ENCODE data around the gene MAP2K2. TPM values are rescaled to one million over a fixed set of nuclear protein-coding genes. Genes with fewer than 3 reads are reported as not detected.
A peak's percentile ranks its signal among the peaks of the same experiment; 100 is the strongest.

Gene MAP2K2
- polyA plus RNA-seq, 2 of the 4 experiments (the other 2 are of a cell fraction), result 41.7 to 115 TPM

DNA sequence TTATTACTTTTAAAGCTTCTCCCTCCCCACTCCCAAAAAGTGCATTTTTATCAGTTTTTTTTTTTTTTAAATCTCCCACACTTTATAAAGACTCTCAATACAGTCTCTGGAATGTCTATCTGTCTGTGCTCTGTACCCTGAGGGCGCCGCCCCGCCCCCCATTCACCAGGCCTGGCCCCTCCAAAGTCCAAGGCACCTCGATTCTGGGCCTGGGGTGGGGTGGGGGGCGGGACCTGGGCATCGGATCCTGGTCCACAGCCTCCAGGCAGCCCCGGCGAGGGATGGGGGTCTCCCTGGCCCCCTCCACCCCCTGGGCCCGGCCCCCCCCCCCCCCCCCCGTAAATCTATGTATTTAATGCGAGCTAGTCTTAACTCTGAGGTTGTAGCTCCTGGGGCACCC, 80.5 kb downstream of the MAP2K2 start:
- ChIA-PET CTCF (no interaction called here), POLR2A (no interaction called here)
- no peak for ATAC-seq
- no peak for FAIRE-seq
- TF ChIP-seq, protein P1, sequence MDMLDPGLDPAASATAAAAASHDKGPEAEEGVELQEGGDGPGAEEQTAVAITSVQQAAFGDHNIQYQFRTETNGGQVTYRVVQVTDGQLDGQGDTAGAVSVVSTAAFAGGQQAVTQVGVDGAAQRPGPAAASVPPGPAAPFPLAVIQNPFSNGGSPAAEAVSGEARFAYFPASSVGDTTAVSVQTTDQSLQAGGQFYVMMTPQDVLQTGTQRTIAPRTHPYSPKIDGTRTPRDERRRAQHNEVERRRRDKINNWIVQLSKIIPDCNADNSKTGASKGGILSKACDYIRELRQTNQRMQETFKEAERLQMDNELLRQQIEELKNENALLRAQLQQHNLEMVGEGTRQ (IDR thresholded peaks at IDR 0.05), result no peak
- TF ChIP-seq CBX2 (IDR thresholded peaks at IDR 0.05; ENCODE audit: borderline replicate concordance, low read depth) (no peak), CHD2 (IDR thresholded peaks at IDR 0.05; ENCODE audit: low read length, partially characterized antibody) (no peak), FOSB (CRISPR knock-in tag; IDR thresholded peaks at IDR 0.05) (no peak)
- TF ChIP-seq, protein P2, sequence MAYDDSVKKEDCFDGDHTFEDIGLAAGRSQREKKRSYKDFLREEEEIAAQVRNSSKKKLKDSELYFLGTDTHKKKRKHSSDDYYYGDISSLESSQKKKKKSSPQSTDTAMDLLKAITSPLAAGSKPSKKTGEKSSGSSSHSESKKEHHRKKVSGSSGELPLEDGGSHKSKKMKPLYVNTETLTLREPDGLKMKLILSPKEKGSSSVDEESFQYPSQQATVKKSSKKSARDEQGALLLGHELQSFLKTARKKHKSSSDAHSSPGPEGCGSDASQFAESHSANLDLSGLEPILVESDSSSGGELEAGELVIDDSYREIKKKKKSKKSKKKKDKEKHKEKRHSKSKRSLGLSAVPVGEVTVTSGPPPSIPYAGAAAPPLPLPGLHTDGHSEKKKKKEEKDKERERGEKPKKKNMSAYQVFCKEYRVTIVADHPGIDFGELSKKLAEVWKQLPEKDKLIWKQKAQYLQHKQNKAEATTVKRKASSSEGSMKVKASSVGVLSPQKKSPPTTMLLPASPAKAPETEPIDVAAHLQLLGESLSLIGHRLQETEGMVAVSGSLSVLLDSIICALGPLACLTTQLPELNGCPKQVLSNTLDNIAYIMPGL (CRISPR knock-in tag; IDR thresholded peaks at IDR 0.05; ENCODE audit: borderline replicate concordance), result no peak
- TF ChIP-seq, protein P3, sequence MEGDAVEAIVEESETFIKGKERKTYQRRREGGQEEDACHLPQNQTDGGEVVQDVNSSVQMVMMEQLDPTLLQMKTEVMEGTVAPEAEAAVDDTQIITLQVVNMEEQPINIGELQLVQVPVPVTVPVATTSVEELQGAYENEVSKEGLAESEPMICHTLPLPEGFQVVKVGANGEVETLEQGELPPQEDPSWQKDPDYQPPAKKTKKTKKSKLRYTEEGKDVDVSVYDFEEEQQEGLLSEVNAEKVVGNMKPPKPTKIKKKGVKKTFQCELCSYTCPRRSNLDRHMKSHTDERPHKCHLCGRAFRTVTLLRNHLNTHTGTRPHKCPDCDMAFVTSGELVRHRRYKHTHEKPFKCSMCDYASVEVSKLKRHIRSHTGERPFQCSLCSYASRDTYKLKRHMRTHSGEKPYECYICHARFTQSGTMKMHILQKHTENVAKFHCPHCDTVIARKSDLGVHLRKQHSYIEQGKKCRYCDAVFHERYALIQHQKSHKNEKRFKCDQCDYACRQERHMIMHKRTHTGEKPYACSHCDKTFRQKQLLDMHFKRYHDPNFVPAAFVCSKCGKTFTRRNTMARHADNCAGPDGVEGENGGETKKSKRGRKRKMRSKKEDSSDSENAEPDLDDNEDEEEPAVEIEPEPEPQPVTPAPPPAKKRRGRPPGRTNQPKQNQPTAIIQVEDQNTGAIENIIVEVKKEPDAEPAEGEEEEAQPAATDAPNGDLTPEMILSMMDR (IDR thresholded peaks at IDR 0.05), result no peak
- Histone ChIP-seq H3K4me2 (no peak overlapping the region), H3K27ac (no peak overlapping the region), H3K4me3 (no peak overlapping the region), H3K9me3 (no peaks in the 10 kb centered on the region), H3K4me1 (no peaks in the 10 kb centered on the region)
- DNase-seq (ENCODE audit: low read depth in 1 of 2, low spot score in 1 of 2), result no peak
- 70% methylated on average over 2 of the region's 11 CpGs for WGBS (ENCODE audit: missing lambda C conversion rate)

DNA sequence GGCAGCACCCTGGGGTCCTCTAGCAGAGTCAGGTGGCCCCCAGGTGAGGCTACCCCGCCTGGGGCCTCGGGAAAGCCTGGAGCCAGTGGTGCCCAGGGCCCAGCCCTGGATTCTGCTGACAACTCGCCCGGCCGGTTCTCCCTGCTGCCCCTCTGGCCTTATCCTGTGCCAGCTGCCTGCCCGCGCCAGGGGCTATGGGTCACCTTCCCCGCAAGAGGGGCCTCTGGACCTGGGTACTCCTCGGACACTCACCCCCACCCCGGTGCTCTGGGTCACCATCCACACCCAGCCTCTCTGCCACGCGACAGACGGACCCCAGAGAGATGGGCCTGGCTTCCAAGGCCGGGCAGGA, 81.2 kb downstream of the MAP2K2 start:
- 90% methylated on average over 7 of the region's 14 CpGs for WGBS (ENCODE audit: missing lambda C conversion rate)
- no peak for FAIRE-seq
- ATAC-seq, result peak; percentile 15 to 25; a peak in 3 of 6 replicates
- H3K4me2 ChIP-seq, result no peak overlapping the region
- DNase-seq (ENCODE audit: low read depth in 1 of 2, low spot score in 1 of 2), result no peak
- H3K4me1 ChIP-seq, result no peaks in the 10 kb centered on the region
- H3K9me3 ChIP-seq, result no peaks in the 10 kb centered on the region
- ChIA-PET POLR2A (no interaction called here), CTCF (no interaction called here)
- TF ChIP-seq CHD4 (IDR thresholded peaks at IDR 0.05; ENCODE audit: borderline replicate concordance) (no peak), RAD21 (conservative IDR thresholded peaks at IDR 0.05 in 1 of 2, IDR thresholded peaks at IDR 0.05 in 1 of 2) (no peak), ESRRA (IDR thresholded peaks at IDR 0.05; ENCODE audit: borderline replicate concordance, low read length) (no peak), MAZ (IDR thresholded peaks at IDR 0.05; ENCODE audit: borderline replicate concordance, low read depth, low read length) (no peak), RFX5 (IDR thresholded peaks at IDR 0.05) (no peak), ZC3H11A (IDR thresholded peaks at IDR 0.05) (no peak), KDM5A (IDR thresholded peaks at IDR 0.05) (no peak)
- TF ChIP-seq, protein P4, sequence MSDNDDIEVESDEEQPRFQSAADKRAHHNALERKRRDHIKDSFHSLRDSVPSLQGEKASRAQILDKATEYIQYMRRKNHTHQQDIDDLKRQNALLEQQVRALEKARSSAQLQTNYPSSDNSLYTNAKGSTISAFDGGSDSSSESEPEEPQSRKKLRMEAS (IDR thresholded peaks at IDR 0.05), result no peak
- TF ChIP-seq, protein P1 (IDR thresholded peaks at IDR 0.05), result no peak
- TF ChIP-seq, protein P5, sequence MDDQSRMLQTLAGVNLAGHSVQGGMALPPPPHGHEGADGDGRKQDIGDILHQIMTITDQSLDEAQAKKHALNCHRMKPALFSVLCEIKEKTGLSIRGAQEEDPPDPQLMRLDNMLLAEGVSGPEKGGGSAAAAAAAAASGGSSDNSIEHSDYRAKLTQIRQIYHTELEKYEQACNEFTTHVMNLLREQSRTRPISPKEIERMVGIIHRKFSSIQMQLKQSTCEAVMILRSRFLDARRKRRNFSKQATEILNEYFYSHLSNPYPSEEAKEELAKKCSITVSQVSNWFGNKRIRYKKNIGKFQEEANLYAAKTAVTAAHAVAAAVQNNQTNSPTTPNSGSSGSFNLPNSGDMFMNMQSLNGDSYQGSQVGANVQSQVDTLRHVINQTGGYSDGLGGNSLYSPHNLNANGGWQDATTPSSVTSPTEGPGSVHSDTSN (IDR thresholded peaks at IDR 0.05), result no peak
- H3K4me3 ChIP-seq, result no peak overlapping the region
- no peak overlapping the region; a peak in 1 of 6 replicates for H3K27ac ChIP-seq

All from A549 (cell line).